Loucy (cell line): Measurements from ENCODE around the gene POTEG.
"Not testable (repeated sequence)": the region's sequence is repeated elsewhere in the genome, so short reads cannot be mapped to it uniquely, and the experiment has no call there.

ENCODE experiments used
- H2AFZ ChIP-seq: fragments of 200-600 bp; sonication (generic); 2 replicates; pipeline ENCODE4 v1.6.0; 2016; ENCODE audit warnings: antibody characterized with exemption, mild to moderate bottlenecking, low read length, moderate library complexity
- H3F3A ChIP-seq: fragments of 200-600 bp; 2 replicates; pipeline ENCODE4 v1.6.0; 2016; ENCODE audit warnings: antibody characterized with exemption, low read depth, mild to moderate bottlenecking
- H3K27me3 ChIP-seq: fragments of 200-600 bp; sonication (generic); 2 replicates; pipeline ENCODE4 v1.6.1; 2014; ENCODE audit warnings: low read length, mild to moderate bottlenecking; ENCODE audit not compliant: insufficient read depth, poor library complexity, severe bottlenecking
- H3K36me3 ChIP-seq: fragments of 200-600 bp; sonication (generic); 2 replicates; pipeline ENCODE4 v1.6.1; 2016; ENCODE audit warnings: low read length; ENCODE audit not compliant: insufficient read depth
- H3K4me1 ChIP-seq: fragments of 200-600 bp; sonication (generic); 2 replicates; pipeline ENCODE4 v1.5.1; 2014; ENCODE audit warnings: low read length, mild to moderate bottlenecking; ENCODE audit not compliant: insufficient read depth, poor library complexity, severe bottlenecking
- H3K4me2 ChIP-seq: fragments of 200-600 bp; sonication (generic); 2 replicates; pipeline ENCODE4 v1.6.0; 2014; ENCODE audit warnings: antibody characterized with exemption, low read length, low read depth, mild to moderate bottlenecking; ENCODE audit not compliant: poor library complexity, severe bottlenecking
- H3K4me3 ChIP-seq: fragments of 200-600 bp; sonication (generic); 2 replicates; pipeline ENCODE4 v1.5.1; 2014; ENCODE audit warnings: low read length, mild to moderate bottlenecking, mixed read lengths; ENCODE audit not compliant: poor library complexity, severe bottlenecking
- H3K79me2 ChIP-seq: fragments of 200-600 bp; sonication (generic); 2 replicates; pipeline ENCODE4 v1.6.1; 2014; ENCODE audit warnings: low read length; ENCODE audit not compliant: insufficient read depth
- H3K9ac ChIP-seq: fragments of 200-600 bp; sonication (generic); 2 replicates; pipeline ENCODE4 v1.6.0; 2014; ENCODE audit warnings: mild to moderate bottlenecking, low read depth, low read length, moderate library complexity; ENCODE audit not compliant: poor library complexity, severe bottlenecking
- H3K9me2 ChIP-seq: fragments of 200-600 bp; sonication (generic); replicated peaks from 2 replicates; pipeline ENCODE4 v1.6.1; 2016; ENCODE audit warnings: low read depth, low read length, mixed read lengths
- H3K9me3 ChIP-seq: fragments of 200-600 bp; sonication (generic); 2 replicates; pipeline ENCODE4 v1.6.1; 2014; ENCODE audit warnings: mild to moderate bottlenecking, antibody characterized with exemption, low read length, low read depth; ENCODE audit not compliant: insufficient read depth
- H4K20me1 ChIP-seq: fragments of 200-600 bp; sonication (generic); 2 replicates; pipeline ENCODE4 v1.6.0; 2014; ENCODE audit warnings: antibody characterized with exemption, low read length, mild to moderate bottlenecking; ENCODE audit not compliant: insufficient read depth, poor library complexity, severe bottlenecking

POTEG gene

DNA sequence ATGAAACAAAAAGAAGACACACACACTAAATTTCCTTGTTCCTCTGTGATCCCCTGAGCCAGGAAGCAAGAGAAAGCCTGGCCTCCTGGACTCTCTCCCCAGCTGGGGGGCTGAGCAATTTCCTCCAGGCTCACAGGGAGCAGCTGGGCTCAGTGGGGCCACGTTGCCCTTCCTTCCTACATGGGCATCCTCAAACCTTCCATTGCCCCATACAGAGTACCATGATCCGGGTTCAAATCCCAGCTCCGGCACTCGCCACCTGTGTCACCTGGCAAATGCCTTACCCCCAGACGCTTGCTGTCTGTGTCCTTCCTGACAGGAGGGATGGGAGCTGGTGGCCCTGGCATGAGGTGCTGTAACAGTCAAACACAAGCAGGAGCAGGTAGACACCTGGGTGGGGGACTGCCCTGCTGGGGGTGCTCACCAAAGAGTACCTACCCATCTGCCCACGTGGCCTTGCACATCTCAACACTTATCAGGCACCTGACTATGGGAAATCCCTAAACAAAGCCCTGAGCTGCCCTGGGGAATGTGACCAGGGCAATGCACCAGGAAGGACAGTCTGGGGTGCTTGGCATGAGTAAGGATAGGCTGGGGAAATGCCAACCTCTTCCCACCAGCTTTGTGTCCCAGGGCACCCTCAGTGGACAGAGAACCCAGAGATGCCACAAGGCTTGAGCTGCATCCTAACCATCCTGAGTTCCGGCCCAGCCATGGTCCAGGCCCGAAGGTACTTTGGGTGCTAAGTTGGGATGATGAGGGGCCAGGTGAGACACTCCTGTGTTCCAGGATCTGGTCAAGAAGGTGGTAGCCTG is 2.4 kb upstream of the POTEG start:
- H3K9me3 ChIP-seq, H3K4me2 ChIP-seq, H3K36me3 ChIP-seq, H3K9me2 ChIP-seq, H3K4me3 ChIP-seq, H4K20me1 ChIP-seq, H3K27me3 ChIP-seq, H2AFZ ChIP-seq, H3K4me1 ChIP-seq, H3F3A ChIP-seq, H3K9ac ChIP-seq, H3K79me2 ChIP-seq: not testable (repeated sequence)

DNA sequence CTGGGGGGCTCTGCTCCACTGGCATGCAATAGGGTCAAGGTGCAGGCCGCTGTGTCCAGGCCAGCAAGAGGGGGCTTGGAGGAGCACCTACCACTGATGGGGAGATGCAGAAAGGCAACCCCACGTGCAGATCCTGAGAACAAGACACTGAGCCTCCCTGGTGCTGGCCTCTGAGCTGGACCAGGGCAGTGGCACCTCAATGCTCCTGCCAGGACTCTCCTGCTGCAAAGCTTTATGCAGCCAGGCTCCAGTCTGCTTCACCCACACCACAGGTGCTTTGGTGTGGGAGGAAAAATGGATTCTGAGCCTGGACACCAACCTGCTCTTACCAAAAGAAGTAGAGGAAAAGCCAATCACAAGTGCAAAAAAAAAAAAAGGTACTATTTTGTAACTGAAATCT is 1.7 kb upstream of the POTEG start:
- H3K4me2 ChIP-seq, H3K36me3 ChIP-seq, H3K4me3 ChIP-seq, H3F3A ChIP-seq, H2AFZ ChIP-seq, H3K27me3 ChIP-seq, H3K4me1 ChIP-seq, H3K9me2 ChIP-seq, H4K20me1 ChIP-seq, H3K79me2 ChIP-seq, H3K9me3 ChIP-seq, H3K9ac ChIP-seq: not testable (repeated sequence)

DNA sequence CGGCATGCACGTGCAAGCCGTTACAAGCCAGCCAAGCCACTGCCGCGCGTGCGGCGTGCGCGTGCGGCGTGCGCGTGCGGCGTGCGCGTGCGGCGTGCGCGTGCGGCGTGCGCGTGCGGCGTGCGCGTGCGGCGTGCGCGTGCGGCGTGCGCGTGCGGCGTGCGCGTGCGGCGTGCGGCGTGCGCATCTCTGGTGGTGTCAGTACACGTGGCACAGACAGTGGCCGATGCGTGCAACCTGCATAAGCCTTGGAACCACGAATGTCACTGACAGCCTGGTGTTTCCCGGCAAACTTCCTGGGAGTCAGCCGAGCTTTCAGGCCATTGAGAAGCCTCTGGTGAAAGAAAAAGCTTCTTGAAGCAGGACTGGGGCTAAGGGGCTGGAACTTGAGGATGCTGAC is 750 bp upstream of the POTEG start:
- not testable (repeated sequence) for H3K79me2 ChIP-seq, H4K20me1 ChIP-seq, H3K9me3 ChIP-seq, H3K36me3 ChIP-seq, H3K4me2 ChIP-seq, H3K9me2 ChIP-seq, H3K4me3 ChIP-seq, H3K4me1 ChIP-seq, H3F3A ChIP-seq, H2AFZ ChIP-seq, H3K27me3 ChIP-seq, H3K9ac ChIP-seq

DNA sequence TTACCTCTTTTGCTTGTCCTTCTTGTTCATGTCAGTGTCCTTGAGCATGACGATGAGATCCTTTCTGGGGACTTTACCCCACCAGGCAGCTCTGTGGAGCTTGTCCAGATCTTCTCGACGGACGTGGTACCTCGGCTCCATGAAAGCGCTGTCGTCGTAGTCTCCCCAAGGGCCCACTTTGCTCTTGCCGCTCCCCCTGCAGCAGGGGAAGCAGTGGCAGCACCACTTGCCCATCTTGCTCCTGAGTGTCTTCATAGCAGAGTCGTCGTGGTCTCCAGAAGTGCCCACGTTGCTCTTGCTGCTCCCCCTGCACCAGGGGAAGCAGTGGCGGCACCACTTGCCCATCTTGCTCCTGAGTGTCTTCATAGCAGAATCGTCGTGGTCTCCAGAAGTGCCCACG is 376 bp downstream of the POTEG start:
- not testable (repeated sequence) for H3F3A ChIP-seq, H3K4me1 ChIP-seq, H3K4me3 ChIP-seq, H3K4me2 ChIP-seq, H3K79me2 ChIP-seq, H3K9me2 ChIP-seq, H3K9me3 ChIP-seq, H3K36me3 ChIP-seq, H3K27me3 ChIP-seq, H3K9ac ChIP-seq, H2AFZ ChIP-seq, H4K20me1 ChIP-seq

DNA sequence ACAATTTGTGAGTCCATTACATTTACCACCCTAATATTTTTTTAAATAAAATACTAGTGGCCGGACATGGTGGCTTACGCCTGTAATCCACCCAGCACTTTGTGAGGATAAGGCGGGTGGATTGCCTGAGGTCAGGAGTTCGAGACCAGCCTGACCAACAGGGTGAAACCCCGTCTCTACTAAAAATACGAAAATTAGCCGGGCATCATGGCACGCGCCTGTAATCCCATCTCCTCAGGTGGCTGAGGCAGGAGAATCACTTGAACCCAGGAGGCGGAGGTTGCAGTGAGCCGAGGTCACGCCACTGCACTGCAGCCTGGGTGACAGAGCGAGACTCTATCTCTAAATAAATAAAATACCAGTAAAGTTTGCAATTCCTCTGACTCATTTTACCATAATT is 25.6 kb downstream of the POTEG start:
- not testable (repeated sequence) for H3K9ac ChIP-seq, H3K9me3 ChIP-seq, H3K27me3 ChIP-seq, H3K4me1 ChIP-seq, H3K4me2 ChIP-seq, H3K9me2 ChIP-seq, H4K20me1 ChIP-seq, H3K36me3 ChIP-seq, H3F3A ChIP-seq, H2AFZ ChIP-seq, H3K4me3 ChIP-seq, H3K79me2 ChIP-seq

DNA sequence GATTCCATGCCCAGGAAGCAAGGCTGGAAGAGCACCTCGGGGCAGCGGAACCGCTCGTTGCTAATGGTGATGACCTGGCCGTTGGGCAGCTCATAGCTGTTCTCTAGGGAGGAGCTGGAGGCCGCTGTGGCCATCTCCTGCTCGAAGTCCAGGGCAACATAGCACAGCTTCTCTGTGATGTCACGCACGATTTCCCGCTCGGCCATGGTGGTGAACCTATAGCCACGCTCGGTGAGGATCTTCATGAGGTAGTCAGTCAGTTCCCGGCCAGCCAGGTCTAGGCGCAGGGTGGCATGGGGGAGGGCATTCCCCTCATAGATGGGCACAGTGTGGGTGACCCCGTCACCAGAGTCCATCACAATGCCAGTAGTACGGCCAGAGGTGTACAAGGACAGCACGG is 32.0 kb downstream of the POTEG start:
- H3K79me2 ChIP-seq, H3K9me2 ChIP-seq, H3K4me2 ChIP-seq, H3K36me3 ChIP-seq, H4K20me1 ChIP-seq, H2AFZ ChIP-seq, H3K27me3 ChIP-seq, H3K4me1 ChIP-seq, H3K4me3 ChIP-seq, H3K9ac ChIP-seq, H3F3A ChIP-seq, H3K9me3 ChIP-seq: not testable (repeated sequence)

DNA sequence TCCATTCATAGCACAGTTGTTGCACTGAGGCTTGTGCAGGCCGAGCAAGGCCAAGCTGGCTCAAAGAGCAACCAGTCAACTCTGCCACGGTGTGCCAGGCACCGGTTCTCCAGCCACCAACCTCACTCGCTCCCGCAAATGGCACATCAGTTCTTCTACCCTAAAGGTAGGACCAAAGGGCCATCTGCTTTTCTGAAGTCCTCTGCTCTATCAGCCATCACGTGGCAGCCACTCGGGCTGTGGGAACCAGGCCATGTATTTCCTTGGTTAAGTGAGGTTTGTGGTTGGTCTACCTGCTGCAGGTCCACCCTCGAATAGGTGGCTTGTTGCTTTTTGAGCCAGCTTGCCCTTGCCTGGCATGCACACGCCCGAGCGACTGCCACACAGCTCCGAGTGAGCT is 39.4 kb downstream of the POTEG start:
- H3K36me3 ChIP-seq, H3K9me3 ChIP-seq, H2AFZ ChIP-seq, H3K79me2 ChIP-seq, H3K9ac ChIP-seq, H3K4me2 ChIP-seq, H3K4me3 ChIP-seq, H3K27me3 ChIP-seq, H3K9me2 ChIP-seq, H3F3A ChIP-seq, H3K4me1 ChIP-seq, H4K20me1 ChIP-seq: not testable (repeated sequence)
